Endothelial cell of umbilical vein (primary cell): ENCODE data around the gene PPEF2. TPM values are rescaled to one million over a fixed set of nuclear protein-coding genes. Genes with fewer than 3 reads are reported as not detected.

Source experiments
- BruUV-seq: library from RNA; stranded (reverse); fragments of 400-500 nt; replicated peaks from 2 replicates; lab custom pipeline; 2021; lab: Mats Ljungman, UMichigan
- CTCF ChIA-PET: fragments of 300-600, 350-600 bp; sonication (Branson Sonifier 250); formaldehyde crosslinking; loops from one replicate; lab custom pipeline; 2021; ENCODE audit warnings: antibody characterized with exemption, inconsistent platforms; lab: Charles Lee
- POLR2A ChIA-PET: fragments of 300-600, 350-600 bp; sonication (Branson Sonifier 250); formaldehyde crosslinking; loops from one replicate; lab custom pipeline; 2021; ENCODE audit warnings: antibody characterized with exemption, inconsistent platforms; lab: Charles Lee
- DNase-seq: peaks from one replicate; pipeline ENCODE4 v3.0.0-alpha.2; 2011; ENCODE audit warnings: low read depth, low spot score
- FAIRE-seq: peaks from 2 replicates; lab custom pipeline; 2011; peaks lifted over from hg19 to GRCh38; lab: Jason Lieb, UNC
- H2AFZ ChIP-seq: 2 replicates; pipeline ENCODE4 v1.6.0; 2012; ENCODE audit warnings: low read depth, low read length, control low read depth, inconsistent platforms
- H3K27ac ChIP-seq: 2 replicates; pipeline ENCODE4 v1.5.1; 2011; ENCODE audit warnings: low read depth, mild to moderate bottlenecking, control low read depth, low read length, moderate library complexity; ENCODE audit not compliant: insufficient read depth
- H3K27me3 ChIP-seq, 2 experiments: 2 replicates each; pipeline versions ENCODE4 v1.6.0 to v1.6.1; 2011; ENCODE audit warnings: low read length in 2 of 2, mixed read lengths in 1 of 2; ENCODE audit not compliant: control insufficient read depth in 2 of 2, insufficient read depth in 2 of 2
- H3K36me3 ChIP-seq, 2 experiments: 2 replicates in 1 of 2; 3 replicates in 1 of 2; pipeline ENCODE4 v1.5.1; 2011; ENCODE audit warnings: low read length in 2 of 2, mild to moderate bottlenecking in 1 of 2, moderate library complexity in 1 of 2; ENCODE audit not compliant: control insufficient read depth in 2 of 2, insufficient read depth in 2 of 2; ENCODE audit errors: extremely low read depth in 1 of 2
- H3K4me1 ChIP-seq: 3 replicates; pipeline ENCODE4 v1.5.1; 2011; ENCODE audit warnings: mild to moderate bottlenecking, low read length; ENCODE audit not compliant: control insufficient read depth, insufficient read depth; ENCODE audit errors: extremely low read depth
- H3K4me2 ChIP-seq: 2 replicates; pipeline ENCODE4 v1.6.1; 2011; ENCODE audit warnings: low read length, control low read depth, mixed read lengths; ENCODE audit not compliant: insufficient read depth
- H3K4me3 ChIP-seq, 3 experiments: fragments of 200-600 bp in 1 of 3; sonication (generic), shearing (Covaris generic) in 1 of 3; replicated peaks in 1 of 3; 2 replicates each; pipeline ENCODE4 v1.5.1; 2011 to 2016; ENCODE audit warnings: control low read depth in 3 of 3, low read length in 3 of 3, mild to moderate bottlenecking in 2 of 3, inconsistent platforms in 1 of 3, low read depth in 1 of 3, moderate library complexity in 1 of 3; ENCODE audit not compliant: insufficient read depth in 1 of 3
- H3K79me2 ChIP-seq: 2 replicates; pipeline ENCODE4 v1.6.0; 2012; ENCODE audit warnings: low read length, inconsistent platforms; ENCODE audit not compliant: control insufficient read depth, insufficient read depth
- H3K9ac ChIP-seq: replicated peaks from 2 replicates; pipeline ENCODE3; 2011; ENCODE audit warnings: low read length, control low read depth; ENCODE audit not compliant: insufficient read depth; ENCODE audit errors: extremely low read depth
- H3K9me1 ChIP-seq: replicated peaks from 3 replicates; pipeline ENCODE4 v1.6.0; 2011; ENCODE audit warnings: mild to moderate bottlenecking, low read length; ENCODE audit not compliant: control insufficient read depth, insufficient read depth; ENCODE audit errors: extremely low read depth
- H3K9me3 ChIP-seq: replicated peaks from 2 replicates; pipeline ENCODE4 v1.5.1; 2012; ENCODE audit warnings: low read length, inconsistent platforms; ENCODE audit not compliant: control insufficient read depth, insufficient read depth
- H4K20me1 ChIP-seq: replicated peaks from 2 replicates; pipeline ENCODE3; 2011; ENCODE audit warnings: mild to moderate bottlenecking, low read length; ENCODE audit not compliant: control insufficient read depth, insufficient read depth; ENCODE audit errors: extremely low read depth
- EZH2 ChIP-seq: IDR thresholded peaks from 2 replicates; pipeline ENCODE4 v1.6.1; 2012; ENCODE audit warnings: borderline replicate concordance, low read depth, mild to moderate bottlenecking, moderate library complexity, low read length, inconsistent platforms; ENCODE audit not compliant: severe bottlenecking
- FOS ChIP-seq: IDR thresholded peaks from 2 replicates; pipeline ENCODE4 v1.6.1; 2011; ENCODE audit warnings: mild to moderate bottlenecking, low read length, moderate library complexity, borderline replicate concordance; ENCODE audit not compliant: insufficient read depth
- GATA2 ChIP-seq: IDR thresholded peaks from 2 replicates; pipeline ENCODE4 v1.7.0; 2011; ENCODE audit warnings: low read depth, mild to moderate bottlenecking, moderate library complexity, mixed read lengths, low read length; ENCODE audit not compliant: insufficient read length, insufficient read depth
- JUN ChIP-seq: IDR thresholded peaks from 2 replicates; pipeline ENCODE4 v1.6.1; 2011; ENCODE audit warnings: borderline replicate concordance, low read depth; ENCODE audit not compliant: insufficient read length, insufficient read depth
- MAX ChIP-seq: IDR thresholded peaks from 2 replicates; pipeline ENCODE4 v1.6.1; 2011; ENCODE audit not compliant: insufficient read depth, insufficient read length
- MYC ChIP-seq: IDR thresholded peaks from one replicate; pipeline ENCODE4 v1.6.1; 2011; ENCODE audit warnings: mild to moderate bottlenecking, low read depth, low read length
- POLR2A ChIP-seq: IDR thresholded peaks from 2 replicates; pipeline ENCODE4 v1.6.1; 2012; ENCODE audit warnings: low read depth, mild to moderate bottlenecking, control low read depth, low read length
- POLR2AphosphoS5 ChIP-seq: IDR thresholded peaks from 2 replicates; pipeline ENCODE4 v1.6.1; 2012; ENCODE audit warnings: low read depth, mild to moderate bottlenecking, control low read depth, low read length, moderate library complexity; ENCODE audit not compliant: insufficient read depth
- dilution Hi-C: fragments of 300-500 bp; cut with MboI; formaldehyde crosslinking; loops from one replicate; pipeline ENCODE4 v1.15.0; 2019; ENCODE audit warnings: low sequenced_read_pairs; ENCODE audit not compliant: extremely low pct_ligation_motif_present
- intact Hi-C: fragments of 100-400 bp; cut with micrococcal nuclease; formaldehyde crosslinking; loops from one replicate; pipeline ENCODE4 v1.10.0; 2022
- polyA plus RNA-seq, 4 experiments: library from polyadenylated mRNA; depleted of rRNA in 3 of 4; stranded (reverse) in 3 of 4; unstranded in 1 of 4; fragments of >200 nt; gene quantifications; 2 replicates each; pipeline versions ENCODE4 v1.2.1 to v1.2.3, GENCODE V29; 2011 to 2012; ENCODE audit warnings: missing spikeins in 1 of 4
- total RNA-seq: library from RNA; stranded (reverse); gene quantifications from 2 replicates; pipeline ENCODE4 v1.2.3, GENCODE V29; 2021
- TF ChIP-seq, protein P1 (sequence below), 2 donors: IDR thresholded peaks; 1 replicate in 1 of 2; 2 replicates in 1 of 2; pipeline ENCODE4 v1.5.1; 2011; ENCODE audit warnings: low read length in 2 of 2, mild to moderate bottlenecking in 2 of 2, moderate library complexity in 2 of 2, control low read depth in 1 of 2, inconsistent platforms in 1 of 2, low read depth in 1 of 2; ENCODE audit not compliant: insufficient read depth in 1 of 2; ENCODE audit errors: extremely low read depth in 1 of 2

Gene PPEF2
- total and polyA plus RNA-seq, 2 donors (not counting 3 experiments of a cell fraction or from before 2014, with no cell fraction given): 0.23 TPM; not detected in 1

DNA sequence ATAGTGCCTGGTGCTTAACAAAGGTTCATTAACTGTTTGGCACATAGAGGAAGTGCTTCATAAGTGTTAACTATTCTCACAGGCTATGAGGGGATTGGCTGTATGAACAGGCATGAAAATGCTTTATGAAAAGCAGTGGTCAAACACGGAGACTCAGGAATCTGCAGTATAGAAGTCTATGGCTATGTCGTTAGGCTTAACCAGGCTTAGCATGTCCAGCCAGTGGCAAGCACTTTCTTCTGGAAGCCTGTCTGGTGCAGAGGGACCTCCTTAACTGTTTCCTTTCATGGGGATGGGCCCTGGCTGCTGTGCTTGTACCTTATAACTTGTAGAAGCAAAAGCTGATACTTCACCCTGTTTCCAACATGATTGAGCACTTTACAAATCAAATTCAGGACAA lies 78.4 kb downstream of the PPEF2 start:
- no peak overlapping the region for H2AFZ ChIP-seq
- dilution Hi-C loops: no loop called here

More for the DNA sequence above, 78.4 kb downstream of the PPEF2 start:
- no peaks in the 10 kb centered on the region for H3K27me3 ChIP-seq
- H3K36me3 ChIP-seq: no peaks in the 10 kb centered on the region
- H4K20me1 ChIP-seq: no peaks in the 10 kb centered on the region
- no peaks in the 10 kb centered on the region for H3K79me2 ChIP-seq
- H3K9me3 ChIP-seq: no peaks in the 10 kb centered on the region
- no TSS peak for BruUV-seq
- intact Hi-C loops: no loop called here
- FAIRE-seq (no peak), DNase-seq (no peak)
- no peak overlapping the region for H3K4me2 ChIP-seq
- no peak overlapping the region for H3K9ac ChIP-seq
- H3K4me1 ChIP-seq: no peaks in the 10 kb centered on the region
- H3K27ac ChIP-seq: no peak overlapping the region
- ChIA-PET CTCF (interaction anchor here (1.0 kb wide), 1 partner anchor 11 kb away, joined by 3 read pairs; no protein-coding TSS in a partner anchor), POLR2A (no interaction called here)
- TF ChIP-seq FOS: no peak
- no peak for TF ChIP-seq EZH2
- no peak for TF ChIP-seq JUN
- no peak for TF ChIP-seq GATA2
- no peak for TF ChIP-seq MYC
- no peak for TF ChIP-seq POLR2A
- TF ChIP-seq MAX: no peak
- TF ChIP-seq POLR2AphosphoS5: no peak
- TF ChIP-seq, protein P1, sequence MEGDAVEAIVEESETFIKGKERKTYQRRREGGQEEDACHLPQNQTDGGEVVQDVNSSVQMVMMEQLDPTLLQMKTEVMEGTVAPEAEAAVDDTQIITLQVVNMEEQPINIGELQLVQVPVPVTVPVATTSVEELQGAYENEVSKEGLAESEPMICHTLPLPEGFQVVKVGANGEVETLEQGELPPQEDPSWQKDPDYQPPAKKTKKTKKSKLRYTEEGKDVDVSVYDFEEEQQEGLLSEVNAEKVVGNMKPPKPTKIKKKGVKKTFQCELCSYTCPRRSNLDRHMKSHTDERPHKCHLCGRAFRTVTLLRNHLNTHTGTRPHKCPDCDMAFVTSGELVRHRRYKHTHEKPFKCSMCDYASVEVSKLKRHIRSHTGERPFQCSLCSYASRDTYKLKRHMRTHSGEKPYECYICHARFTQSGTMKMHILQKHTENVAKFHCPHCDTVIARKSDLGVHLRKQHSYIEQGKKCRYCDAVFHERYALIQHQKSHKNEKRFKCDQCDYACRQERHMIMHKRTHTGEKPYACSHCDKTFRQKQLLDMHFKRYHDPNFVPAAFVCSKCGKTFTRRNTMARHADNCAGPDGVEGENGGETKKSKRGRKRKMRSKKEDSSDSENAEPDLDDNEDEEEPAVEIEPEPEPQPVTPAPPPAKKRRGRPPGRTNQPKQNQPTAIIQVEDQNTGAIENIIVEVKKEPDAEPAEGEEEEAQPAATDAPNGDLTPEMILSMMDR (IDR thresholded peaks at IDR 0.05; ENCODE audit: extremely low read depth in 1 of 2, insufficient read depth in 1 of 2, low read depth in 1 of 2, low read length in 2 of 2): no peak
- H3K4me3 ChIP-seq: no peak overlapping the region
- H3K9me1 ChIP-seq: no peaks in the 10 kb centered on the region
